Glutamatergic neuron (in vitro differentiated cells): ENCODE measurements around the gene MAP2. TPM values are rescaled to one million over a fixed set of nuclear protein-coding genes. Genes with fewer than 3 reads are reported as not detected.
A peak's percentile ranks its signal among the peaks of the same experiment; 100 is the strongest.

Experiments used
- DNase-seq: peaks from one replicate; pipeline ENCODE4 v3.0.0; 2022
- H3K27ac Mint-ChIP-seq: one replicate; pipeline ENCODE4 v1.8.0; 2020; ENCODE audit warnings: mild to moderate bottlenecking, mixed read lengths, inconsistent platforms; ENCODE audit not compliant: unreplicated experiment
- H3K27me3 Mint-ChIP-seq: one replicate; pipeline ENCODE4 v1.8.0; 2020; ENCODE audit warnings: mild to moderate bottlenecking, moderate library complexity, mixed read lengths, inconsistent platforms; ENCODE audit not compliant: unreplicated experiment
- H3K36me3 Mint-ChIP-seq: one replicate; pipeline ENCODE4 v1.8.0; 2020; ENCODE audit warnings: mild to moderate bottlenecking, mixed read lengths, inconsistent platforms; ENCODE audit not compliant: unreplicated experiment
- H3K4me1 Mint-ChIP-seq: one replicate; pipeline ENCODE4 v1.8.0; 2020; ENCODE audit warnings: mild to moderate bottlenecking, low read depth, mixed read lengths, inconsistent platforms; ENCODE audit not compliant: unreplicated experiment
- H3K4me3 Mint-ChIP-seq: one replicate; pipeline ENCODE4 v1.8.0; 2020; ENCODE audit warnings: mild to moderate bottlenecking, mixed read lengths, inconsistent platforms; ENCODE audit not compliant: unreplicated experiment
- H3K9me3 Mint-ChIP-seq: one replicate; pipeline ENCODE4 v1.8.0; 2020; ENCODE audit warnings: mild to moderate bottlenecking, moderate library complexity, mixed read lengths, inconsistent platforms; ENCODE audit not compliant: unreplicated experiment
- total RNA-seq: library from RNA; stranded (reverse); fragmentation: NEBNext Ultra II Directional; extraction: Animal tissue kit (Norgen Biotek cat#: 25700); gene quantifications from one replicate; pipeline ENCODE4 v1.2.1, GENCODE V29; 2021; ENCODE audit not compliant: unreplicated experiment
- TF ChIP-seq, protein P1 (sequence below): fragments of 200-600 bp; sonication (generic); IDR thresholded peaks from one replicate; pipeline ENCODE4 v1.5.0; 2021; ENCODE audit not compliant: partially characterized antibody, unreplicated experiment

Gene MAP2
- total RNA-seq, 1 donor from 2014 or later = 177 TPM

DNA sequence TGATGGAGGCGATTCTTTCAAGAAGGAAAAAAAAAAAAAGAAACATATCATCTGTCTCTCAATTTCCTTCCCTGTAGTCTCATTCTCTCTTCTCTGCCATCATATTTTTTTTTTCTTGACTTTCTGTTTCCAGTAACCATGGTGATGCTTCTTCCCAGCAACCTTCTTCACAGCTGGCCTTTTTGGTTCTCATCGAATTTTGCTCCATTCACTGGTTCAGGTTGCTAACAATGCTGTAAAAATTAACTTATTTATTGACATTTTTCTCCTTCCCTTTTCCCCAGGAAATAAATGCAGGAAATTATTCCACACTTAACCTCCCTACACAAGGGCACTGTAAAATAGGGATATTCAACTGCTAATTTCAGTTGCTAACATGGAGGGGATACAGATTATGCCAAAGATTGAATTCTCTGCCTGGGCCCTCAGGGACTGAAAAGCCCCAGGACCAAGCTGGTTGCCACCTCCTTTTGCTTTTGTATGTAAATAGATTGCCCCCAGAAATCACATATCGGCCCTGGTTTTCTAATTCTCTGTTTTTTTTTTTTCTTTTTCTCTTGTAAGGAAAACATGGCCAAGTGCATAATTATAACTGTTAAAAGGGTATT lies 154.7 kb downstream of the MAP2 start:
- peak; percentile 31 for DNase-seq
- Mint-ChIP-seq H3K27ac (peak overlapping the region; percentile 95), H3K4me1 (peaks cover 33% of the 10 kb centered on the region), H3K36me3 (no peaks in the 10 kb centered on the region), H3K4me3 (peak overlapping the region; percentile 78), H3K9me3 (peaks cover 11% of the 10 kb centered on the region), H3K27me3 (peaks cover 6% of the 10 kb centered on the region)
- TF ChIP-seq, protein P1, sequence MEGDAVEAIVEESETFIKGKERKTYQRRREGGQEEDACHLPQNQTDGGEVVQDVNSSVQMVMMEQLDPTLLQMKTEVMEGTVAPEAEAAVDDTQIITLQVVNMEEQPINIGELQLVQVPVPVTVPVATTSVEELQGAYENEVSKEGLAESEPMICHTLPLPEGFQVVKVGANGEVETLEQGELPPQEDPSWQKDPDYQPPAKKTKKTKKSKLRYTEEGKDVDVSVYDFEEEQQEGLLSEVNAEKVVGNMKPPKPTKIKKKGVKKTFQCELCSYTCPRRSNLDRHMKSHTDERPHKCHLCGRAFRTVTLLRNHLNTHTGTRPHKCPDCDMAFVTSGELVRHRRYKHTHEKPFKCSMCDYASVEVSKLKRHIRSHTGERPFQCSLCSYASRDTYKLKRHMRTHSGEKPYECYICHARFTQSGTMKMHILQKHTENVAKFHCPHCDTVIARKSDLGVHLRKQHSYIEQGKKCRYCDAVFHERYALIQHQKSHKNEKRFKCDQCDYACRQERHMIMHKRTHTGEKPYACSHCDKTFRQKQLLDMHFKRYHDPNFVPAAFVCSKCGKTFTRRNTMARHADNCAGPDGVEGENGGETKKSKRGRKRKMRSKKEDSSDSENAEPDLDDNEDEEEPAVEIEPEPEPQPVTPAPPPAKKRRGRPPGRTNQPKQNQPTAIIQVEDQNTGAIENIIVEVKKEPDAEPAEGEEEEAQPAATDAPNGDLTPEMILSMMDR = no peak

DNA sequence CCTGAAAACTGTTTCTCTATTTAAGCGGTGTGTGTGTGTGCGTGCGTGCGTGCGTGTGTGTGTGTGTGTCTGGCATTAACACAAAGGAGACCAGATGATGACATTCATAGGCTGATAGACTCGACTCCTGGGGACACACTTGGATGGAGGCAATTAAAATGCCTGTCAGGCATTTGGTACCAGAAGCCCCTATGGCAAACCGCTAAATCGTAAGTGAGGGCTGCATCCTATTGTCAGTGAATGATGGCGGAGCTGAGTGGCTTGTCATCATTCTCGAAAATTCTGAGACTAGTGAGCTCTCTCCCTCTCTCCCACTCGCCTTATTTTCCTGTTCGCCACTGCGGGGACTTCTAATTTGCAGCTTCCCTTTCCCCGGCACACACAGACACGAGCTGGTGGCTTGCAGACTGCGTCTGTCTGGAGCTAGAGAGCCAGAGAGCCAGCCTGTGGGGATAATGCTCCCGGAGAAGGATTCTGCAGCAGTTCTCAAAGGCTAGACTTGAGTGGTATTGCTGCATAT lies 155.4 kb downstream of the MAP2 start:
- Mint-ChIP-seq H3K4me1 (peaks cover 33% of the 10 kb centered on the region), H3K27ac (peak overlapping the region; percentile 95), H3K4me3 (peak overlapping the region; percentile 83), H3K27me3 (peaks cover 6% of the 10 kb centered on the region), H3K36me3 (no peaks in the 10 kb centered on the region), H3K9me3 (peaks cover 11% of the 10 kb centered on the region)
- peak; percentile 71 for DNase-seq
- TF ChIP-seq, protein P1 = no peak

DNA sequence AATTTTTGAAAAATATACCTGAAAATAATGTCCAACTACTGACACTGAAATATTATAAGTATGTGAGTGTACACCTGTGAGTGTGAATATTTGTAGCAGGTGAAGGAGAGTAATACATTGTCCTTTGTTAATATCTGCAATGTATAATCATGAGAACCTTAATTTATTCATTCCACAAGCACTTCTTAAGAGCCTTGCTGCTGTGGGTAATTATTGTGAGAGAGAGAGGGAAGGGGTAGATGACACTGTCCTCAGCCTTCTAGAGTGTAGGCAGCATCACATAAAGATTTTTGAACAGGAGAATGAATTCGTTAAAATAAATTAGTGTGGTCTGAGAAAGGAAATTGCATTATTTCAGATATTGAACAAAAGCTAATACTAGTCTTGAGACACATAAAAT lies 157.2 kb downstream of the MAP2 start:
- peaks cover 11% of the 10 kb centered on the region for H3K9me3 Mint-ChIP-seq
- peaks cover 46% of the 10 kb centered on the region for H3K4me1 Mint-ChIP-seq
- H3K4me3 Mint-ChIP-seq = peak overlapping the region; percentile 83
- TF ChIP-seq, protein P1 = no peak
- no peaks in the 10 kb centered on the region for H3K36me3 Mint-ChIP-seq
- no peak for DNase-seq
- peaks cover 9% of the 10 kb centered on the region for H3K27me3 Mint-ChIP-seq
- peak overlapping the region; percentile 9 for H3K27ac Mint-ChIP-seq

DNA sequence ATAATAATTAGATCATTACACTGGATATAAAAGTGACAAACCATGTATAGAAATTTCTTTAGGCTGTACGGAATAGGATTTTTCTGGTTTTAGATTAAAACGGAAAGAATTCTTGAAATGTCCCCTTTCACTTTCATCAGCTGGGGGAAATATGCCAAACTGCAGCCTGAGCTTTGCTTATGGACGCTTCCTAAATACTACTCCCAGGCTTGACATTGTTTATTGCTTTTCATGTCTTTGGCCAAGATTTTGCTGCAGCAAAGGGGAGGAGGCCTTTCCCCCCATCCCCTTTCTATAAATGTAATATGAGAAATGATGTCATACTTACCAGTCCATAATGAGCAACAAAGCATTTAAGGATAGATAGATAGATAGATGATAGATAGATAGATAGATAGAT lies 158.4 kb downstream of the MAP2 start:
- Mint-ChIP-seq H3K27ac (no peak overlapping the region), H3K27me3 (peaks cover 9% of the 10 kb centered on the region), H3K36me3 (no peaks in the 10 kb centered on the region), H3K4me3 (peak overlapping the region; percentile 16), H3K9me3 (peaks cover 11% of the 10 kb centered on the region), H3K4me1 (peaks cover 54% of the 10 kb centered on the region)
- TF ChIP-seq, protein P1 = no peak
- no peak for DNase-seq

- peaks cover 2% of the 10 kb centered on the region for H3K9me3 Mint-ChIP-seq
- H3K4me1 Mint-ChIP-seq = peaks cover 35% of the 10 kb centered on the region
- no peak for DNase-seq
- H3K36me3 Mint-ChIP-seq = no peaks in the 10 kb centered on the region
- peaks cover 5% of the 10 kb centered on the region for H3K27me3 Mint-ChIP-seq
- TF ChIP-seq, protein P1 = no peak
- H3K4me3 Mint-ChIP-seq = peak overlapping the region; percentile 2
- H3K27ac Mint-ChIP-seq = no peak overlapping the region
These were observed 160.6 kb downstream of the MAP2 start for GRCh38 chr2:209584472-209584871.
